Central memory CD8-positive, alpha-beta T cell (primary cell): ENCODE data around the gene UTY.

Experiments
- ATAC-seq: fragments of 150-1000 bp; cut with Tn5 transposase; replicated peaks from 2 replicates; pipeline ENCODE4 v1.10.0; 2022; ENCODE audit warnings: mild to moderate bottlenecking, moderate FRiP score, moderate number of reproducible peaks; ENCODE audit not compliant: poor library complexity, severe bottlenecking; ENCODE audit errors: extremely low read depth
- DNase-seq, 2 donors: peaks; one replicate each; pipeline ENCODE4 v3.0.0; 2021; ENCODE audit warnings: low spot score in 2 of 2
- H3K27ac Mint-ChIP-seq: one replicate; pipeline ENCODE4 v1.8.0; 2022; ENCODE audit warnings: low read depth, mild to moderate bottlenecking, moderate library complexity, mixed read lengths
- H3K27me3 Mint-ChIP-seq: one replicate; pipeline ENCODE4 v1.8.0; 2022; ENCODE audit warnings: mixed read lengths
- H3K36me3 Mint-ChIP-seq: one replicate; pipeline ENCODE4 v1.8.0; 2022; ENCODE audit warnings: mild to moderate bottlenecking, moderate library complexity, mixed read lengths; ENCODE audit not compliant: insufficient read depth
- H3K4me1 Mint-ChIP-seq: one replicate; pipeline ENCODE4 v1.8.0; 2022; ENCODE audit warnings: mixed read lengths
- H3K4me3 Mint-ChIP-seq: one replicate; pipeline ENCODE4 v1.8.0; 2022; ENCODE audit warnings: mild to moderate bottlenecking, moderate library complexity, mixed read lengths
- H3K9me3 Mint-ChIP-seq: one replicate; pipeline ENCODE4 v1.8.0; 2022; ENCODE audit warnings: mixed read lengths

Gene UTY

GRCh38 chrY:13370868-13371800 is 108.7 kb downstream of the UTY start:
- Mint-ChIP-seq H3K27me3 (no peaks in the 10 kb centered on the region), H3K4me3 (peak overlapping the region; percentile 79), H3K27ac (peak overlapping the region; percentile 95), H3K9me3 (no peaks in the 10 kb centered on the region), H3K36me3 (peaks cover 20% of the 10 kb centered on the region), H3K4me1 (peaks cover 46% of the 10 kb centered on the region)
- ATAC-seq (peak; percentile 62), DNase-seq (no peak)

DNA sequence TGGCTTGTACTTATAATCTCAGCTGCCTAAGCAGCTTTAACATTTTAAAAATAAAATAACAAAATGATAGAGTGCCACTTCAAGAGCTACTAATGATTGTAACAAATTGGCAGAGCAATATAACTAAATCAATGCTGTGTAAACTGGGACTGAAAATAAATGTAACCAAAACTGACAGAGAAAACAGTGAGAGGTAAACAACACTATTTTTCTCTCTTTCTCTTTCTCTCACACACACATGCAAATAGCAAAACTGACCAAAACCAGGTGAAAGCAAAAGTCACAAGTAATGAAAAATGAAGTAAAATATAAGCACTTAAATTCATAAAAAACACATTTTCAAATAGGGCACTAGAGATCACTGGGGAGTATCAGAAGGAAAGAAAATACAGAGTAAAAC is 109.6 kb downstream of the UTY start:
- DNase-seq, result no peak
- H3K9me3 Mint-ChIP-seq, result no peaks in the 10 kb centered on the region
- peak overlapping the region; percentile 95 for H3K27ac Mint-ChIP-seq
- no peak for ATAC-seq
- peaks cover 21% of the 10 kb centered on the region for H3K36me3 Mint-ChIP-seq
- peak overlapping the region; percentile 79 for H3K4me3 Mint-ChIP-seq
- peaks cover 46% of the 10 kb centered on the region for H3K4me1 Mint-ChIP-seq
- no peaks in the 10 kb centered on the region for H3K27me3 Mint-ChIP-seq

DNA sequence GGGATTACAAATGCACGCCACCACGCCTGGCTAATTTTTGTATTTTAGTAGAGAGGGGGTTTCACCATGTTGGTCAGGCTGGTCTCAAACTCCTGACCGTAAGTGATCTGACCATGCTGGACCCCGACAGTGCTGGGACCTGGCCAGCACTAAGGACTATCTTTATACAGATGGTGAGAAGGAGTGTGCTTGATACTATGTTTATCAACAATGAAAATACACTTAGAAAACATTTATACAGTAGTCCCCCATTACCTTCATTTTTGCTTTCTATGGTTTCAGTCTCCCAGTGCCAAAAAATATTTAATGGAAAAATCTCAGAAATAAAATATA is 111.4 kb downstream of the UTY start:
- DNase-seq (no peak), ATAC-seq (no peak)
- H3K27ac Mint-ChIP-seq, result no peak overlapping the region
- H3K4me3 Mint-ChIP-seq, result no peak overlapping the region
- no peaks in the 10 kb centered on the region for H3K9me3 Mint-ChIP-seq
- no peaks in the 10 kb centered on the region for H3K27me3 Mint-ChIP-seq
- H3K36me3 Mint-ChIP-seq, result peaks cover 24% of the 10 kb centered on the region
- peaks cover 37% of the 10 kb centered on the region for H3K4me1 Mint-ChIP-seq

DNA sequence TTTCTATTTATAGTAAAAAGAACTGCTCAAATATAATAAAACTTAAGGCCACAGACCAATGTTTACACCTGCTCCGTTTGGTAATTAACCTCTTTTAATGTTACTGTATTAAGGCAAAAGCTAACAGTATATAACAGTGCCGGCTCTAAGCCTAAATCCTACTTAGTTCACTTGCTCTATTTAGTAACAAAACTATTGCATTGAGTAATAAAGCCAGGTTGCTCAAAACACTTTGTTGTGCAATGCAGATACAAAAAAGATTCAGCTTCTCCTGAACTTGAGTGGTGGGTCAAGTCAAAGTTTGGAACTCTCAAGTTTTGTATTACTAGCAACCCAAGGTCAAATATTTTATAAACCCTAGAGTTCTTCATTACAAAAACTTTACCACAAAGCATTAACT is 116.2 kb downstream of the UTY start:
- ATAC-seq, result no peak
- H3K27me3 Mint-ChIP-seq, result no peaks in the 10 kb centered on the region
- DNase-seq, result no peak

DNA sequence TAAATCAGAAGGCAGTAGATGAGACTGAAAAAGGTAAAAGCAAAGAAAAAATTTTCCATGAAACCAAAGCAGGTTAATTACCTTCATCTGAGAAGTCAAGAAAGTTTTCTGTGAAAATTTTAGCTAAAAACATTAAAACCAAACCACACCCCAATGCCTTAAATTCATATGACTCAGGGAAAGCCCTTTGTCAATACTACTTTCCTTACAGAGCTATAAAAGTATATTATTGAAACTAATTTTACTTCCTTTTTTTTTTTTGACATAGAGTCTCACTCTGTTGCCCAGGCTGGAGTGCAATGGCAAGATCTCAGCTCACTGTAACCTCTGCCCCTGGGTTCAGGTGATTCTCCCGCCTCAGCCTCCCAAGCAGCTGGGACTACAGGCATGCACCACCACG is 117.2 kb downstream of the UTY start:
- Mint-ChIP-seq H3K4me3 (no peak overlapping the region), H3K9me3 (no peaks in the 10 kb centered on the region), H3K4me1 (peaks cover 26% of the 10 kb centered on the region), H3K27me3 (no peaks in the 10 kb centered on the region), H3K27ac (peak overlapping the region; percentile 64), H3K36me3 (peaks cover 27% of the 10 kb centered on the region)
- no peak for ATAC-seq
- no peak for DNase-seq

More for the DNA sequence above, 116.2 kb downstream of the UTY start:
- H3K4me3 Mint-ChIP-seq, result no peak overlapping the region
- H3K27ac Mint-ChIP-seq, result peak overlapping the region; percentile 64
- peaks cover 29% of the 10 kb centered on the region for H3K36me3 Mint-ChIP-seq
- peaks cover 26% of the 10 kb centered on the region for H3K4me1 Mint-ChIP-seq
- no peaks in the 10 kb centered on the region for H3K9me3 Mint-ChIP-seq

DNA sequence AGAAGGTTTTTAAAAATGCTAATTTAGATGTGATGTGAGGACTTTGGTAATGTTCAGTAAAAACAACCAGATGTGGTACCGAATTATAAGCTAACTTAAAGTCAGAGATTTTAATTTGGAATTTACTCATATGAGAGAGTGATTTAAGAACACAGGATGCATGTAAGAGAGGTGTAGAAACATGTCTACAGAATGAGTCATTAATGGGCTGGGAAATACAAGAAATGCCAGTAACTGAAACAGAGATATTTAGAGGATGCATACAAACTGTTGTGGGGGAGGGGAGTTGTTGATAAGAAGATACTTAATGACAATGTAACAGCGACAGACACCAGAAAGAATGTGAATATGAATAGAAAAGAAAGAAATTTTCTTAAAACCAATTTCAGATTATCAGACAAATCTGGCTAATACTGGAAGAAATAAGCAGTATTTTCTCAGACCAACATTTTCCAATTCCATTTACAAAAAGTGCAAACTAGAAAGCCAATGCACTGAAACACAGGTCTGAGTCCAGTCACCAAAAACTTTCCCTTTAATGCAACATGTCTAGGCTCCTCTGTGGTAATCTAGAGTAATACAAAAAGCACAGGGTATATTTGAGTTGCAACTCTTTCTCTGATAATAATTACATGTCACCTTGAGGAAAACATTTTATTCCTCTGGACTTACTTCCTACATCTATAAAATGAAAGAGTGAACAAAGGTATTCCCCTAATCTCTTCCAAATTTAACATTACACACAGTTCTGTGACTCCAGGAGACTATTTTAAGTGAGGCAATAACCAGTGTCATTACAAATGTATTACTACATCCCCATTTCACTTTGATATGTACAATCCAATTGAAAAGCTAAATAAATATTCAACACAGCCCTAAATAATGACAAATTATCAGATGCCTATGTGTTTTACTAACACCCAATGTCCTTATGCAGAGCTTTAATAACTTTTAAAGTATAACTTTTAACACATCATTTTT is 117.9 kb downstream of the UTY start:
- Mint-ChIP-seq H3K36me3 (peaks cover 28% of the 10 kb centered on the region), H3K27ac (peak overlapping the region; percentile 64), H3K27me3 (no peaks in the 10 kb centered on the region), H3K4me3 (peak overlapping the region; percentile 7), H3K9me3 (no peaks in the 10 kb centered on the region), H3K4me1 (peaks cover 26% of the 10 kb centered on the region)
- ATAC-seq (peak; percentile 46), DNase-seq (no peak)

DNA sequence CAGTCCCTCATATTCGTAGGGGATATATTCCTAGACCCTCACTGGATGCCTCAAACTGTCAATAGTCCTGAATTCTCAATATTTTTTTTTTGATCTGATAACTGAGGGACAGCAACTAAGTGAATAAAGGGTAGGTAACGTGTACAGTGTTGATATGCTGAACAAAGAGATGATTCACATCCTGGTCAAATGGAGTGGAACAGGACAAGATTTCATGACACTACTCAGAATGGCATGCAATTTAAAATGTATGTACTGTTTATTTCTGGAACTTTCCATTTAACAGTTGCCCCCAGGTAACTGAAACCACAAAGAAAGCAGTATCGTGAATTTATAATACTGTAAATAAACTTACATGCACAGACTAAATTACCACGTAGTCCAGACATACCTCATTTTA is 128.4 kb downstream of the UTY start:
- H3K4me1 Mint-ChIP-seq, result peaks cover 39% of the 10 kb centered on the region

GRCh38 chrY:13347106-13347505 is 132.7 kb downstream of the UTY start:
- peaks cover 51% of the 10 kb centered on the region for H3K4me1 Mint-ChIP-seq
- H3K9me3 Mint-ChIP-seq, result no peaks in the 10 kb centered on the region
- no peak overlapping the region for H3K27ac Mint-ChIP-seq
- DNase-seq, result no peak
- H3K36me3 Mint-ChIP-seq, result peaks cover 29% of the 10 kb centered on the region
- no peaks in the 10 kb centered on the region for H3K27me3 Mint-ChIP-seq
- no peak overlapping the region for H3K4me3 Mint-ChIP-seq
- ATAC-seq, result no peak

More for the DNA sequence above, 128.4 kb downstream of the UTY start:
- H3K27me3 Mint-ChIP-seq, result no peaks in the 10 kb centered on the region
- no peak for ATAC-seq
- H3K9me3 Mint-ChIP-seq, result no peaks in the 10 kb centered on the region
- no peak for DNase-seq
- H3K4me3 Mint-ChIP-seq, result no peak overlapping the region
- H3K36me3 Mint-ChIP-seq, result peaks cover 54% of the 10 kb centered on the region
- no peak overlapping the region for H3K27ac Mint-ChIP-seq

GRCh38 chrY:13345549-13345948 is 134.3 kb downstream of the UTY start:
- Mint-ChIP-seq H3K27ac (no peak overlapping the region), H3K4me1 (peaks cover 50% of the 10 kb centered on the region), H3K27me3 (no peaks in the 10 kb centered on the region), H3K9me3 (no peaks in the 10 kb centered on the region), H3K4me3 (no peak overlapping the region), H3K36me3 (peaks cover 27% of the 10 kb centered on the region)
- ATAC-seq, result no peak
- no peak for DNase-seq

GRCh38 chrY:13343307-13343946 is 136.4 kb downstream of the UTY start:
- H3K36me3 Mint-ChIP-seq, result peaks cover 36% of the 10 kb centered on the region
- H3K27ac Mint-ChIP-seq, result peak overlapping the region; percentile 19
- peaks cover 53% of the 10 kb centered on the region for H3K4me1 Mint-ChIP-seq
- DNase-seq (peak in 1 of 2 donors; percentile 13), ATAC-seq (peak; percentile 89)
- no peaks in the 10 kb centered on the region for H3K9me3 Mint-ChIP-seq
- H3K4me3 Mint-ChIP-seq, result no peak overlapping the region
- H3K27me3 Mint-ChIP-seq, result no peaks in the 10 kb centered on the region

DNA sequence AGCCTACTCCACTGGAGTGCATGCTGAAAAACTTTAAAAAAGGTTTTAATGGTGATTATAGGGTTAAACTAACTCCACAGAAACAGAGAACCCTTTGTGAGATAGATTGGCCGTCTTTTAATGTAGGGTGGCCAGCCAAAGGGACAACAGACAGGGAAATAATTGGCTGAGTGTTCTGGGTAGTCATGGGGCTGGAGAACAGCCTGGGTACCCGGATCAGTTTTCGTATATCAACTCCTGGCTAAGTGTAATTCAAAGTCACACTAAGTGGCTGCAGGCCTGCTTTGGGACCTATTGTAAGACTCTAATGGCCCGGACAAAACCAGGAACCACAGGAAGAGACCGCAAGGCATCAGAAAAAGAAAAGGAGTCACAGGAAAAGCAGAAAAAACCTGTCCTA is 139.9 kb downstream of the UTY start:
- DNase-seq, result no peak
- Mint-ChIP-seq H3K27me3 (no peaks in the 10 kb centered on the region), H3K4me1 (peaks cover 54% of the 10 kb centered on the region), H3K27ac (no peak overlapping the region), H3K36me3 (peaks cover 46% of the 10 kb centered on the region), H3K9me3 (no peaks in the 10 kb centered on the region), H3K4me3 (no peak overlapping the region)
- no peak for ATAC-seq

GRCh38 chrY:13339381-13339780 is 140.5 kb downstream of the UTY start:
- ATAC-seq, result no peak
- Mint-ChIP-seq H3K27me3 (no peaks in the 10 kb centered on the region), H3K27ac (peak overlapping the region; percentile 27), H3K4me3 (no peak overlapping the region), H3K9me3 (no peaks in the 10 kb centered on the region), H3K4me1 (peaks cover 60% of the 10 kb centered on the region), H3K36me3 (peaks cover 49% of the 10 kb centered on the region)
- DNase-seq, result no peak
